Stimulated activated CD4-positive, alpha-beta T cell treated with anti-CD3 and anti-CD28 coated beads, Interleukin-4, amount 100 ng/mL, for 4 hours (primary cell): Measurements from ENCODE around the gene HNRNPA2B1.
A peak's percentile ranks its signal among the peaks of the same experiment; 100 is the strongest.

Experiments
- DNase-seq, 2 experiments: peaks; one replicate each; pipeline ENCODE4 v3.0.0-alpha.2; 2020

HNRNPA2B1 gene

GRCh38 chr7:26200444-26201246 lies at the start of gene HNRNPA2B1:
TSS of gene HNRNPA2B1 (minus strand) at chr7:26200746. CDS start at chr7:26200577, 169 bp downstream.
- peak; percentile 94 to 97 for DNase-seq

DNA sequence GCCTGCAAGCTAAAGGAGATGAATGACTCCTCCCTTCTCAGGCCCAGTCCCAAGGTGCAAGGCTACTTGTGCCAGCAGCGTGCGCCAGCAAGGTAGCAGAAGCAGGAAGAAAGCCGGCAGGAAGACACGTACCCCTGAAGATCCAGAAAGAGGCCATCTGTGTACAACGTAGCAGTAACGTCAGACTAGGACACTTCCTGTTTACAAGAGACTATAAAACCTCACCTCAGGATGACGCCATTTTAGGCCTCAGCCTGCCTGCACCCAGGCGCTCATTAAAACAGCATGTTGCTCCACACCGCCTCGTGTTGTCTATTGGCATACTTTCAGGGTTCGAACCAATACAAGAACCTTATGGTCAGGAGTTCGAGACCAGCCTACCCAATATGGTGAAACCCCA lies 49.7 kb upstream of the HNRNPA2B1 start:
- no peak for DNase-seq

DNA sequence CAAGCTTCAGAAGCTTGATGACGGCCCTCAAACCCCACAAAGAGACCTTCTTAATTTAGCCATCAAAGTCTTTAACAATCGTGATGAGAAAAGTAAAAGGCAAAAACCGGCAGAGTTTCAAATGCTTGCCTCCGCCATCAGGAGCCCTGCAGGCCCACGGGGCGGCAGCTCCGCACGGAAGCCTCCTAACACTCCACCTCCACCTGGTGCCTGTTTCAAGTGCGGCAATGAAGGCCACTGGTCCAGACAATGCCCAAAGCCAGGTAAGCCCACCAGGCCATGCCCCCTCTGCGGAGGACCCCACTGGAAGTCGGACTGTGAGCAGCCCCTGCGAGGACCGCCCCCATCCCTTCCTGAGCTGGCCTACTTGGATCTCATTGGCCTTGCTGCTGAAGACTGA lies 44.6 kb upstream of the HNRNPA2B1 start:
- DNase-seq = no peak

GRCh38 chr7:26238032-26238431 lies 37.5 kb upstream of the HNRNPA2B1 start:
- DNase-seq = no peak

GRCh38 chr7:26237035-26237807 lies 36.7 kb upstream of the HNRNPA2B1 start:
- no peak for DNase-seq

DNA sequence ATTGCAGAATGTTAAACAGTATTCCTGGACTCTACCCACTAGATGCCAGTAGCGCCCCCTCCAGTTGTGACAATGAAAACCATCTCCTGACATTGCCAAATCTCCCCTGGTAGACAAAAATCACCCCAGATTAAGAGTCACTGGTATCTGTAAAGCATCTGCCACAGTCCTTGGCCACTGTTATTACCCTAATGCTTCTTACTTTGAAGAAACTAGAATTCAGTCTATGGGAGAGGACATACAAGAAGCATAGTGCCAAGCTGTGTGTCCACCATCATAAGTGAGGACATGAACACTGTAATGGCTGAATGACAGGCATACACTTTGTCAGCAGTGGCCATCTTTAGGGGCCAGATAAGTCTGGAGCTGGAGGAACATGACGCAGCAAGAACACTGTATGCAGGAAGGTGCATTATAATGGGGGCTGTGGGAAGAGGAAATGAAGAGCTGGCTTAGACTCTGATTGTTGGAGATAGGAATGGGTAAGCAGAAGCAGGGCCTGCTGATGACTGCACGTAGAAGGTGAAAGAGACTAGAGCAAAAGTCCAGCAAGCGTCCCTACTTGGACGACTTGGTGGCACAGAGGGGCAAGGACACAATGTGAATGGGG lies 33.5 kb upstream of the HNRNPA2B1 start:
- DNase-seq = no peak

GRCh38 chr7:26227987-26228386 lies 27.4 kb upstream of the HNRNPA2B1 start:
- no peak for DNase-seq

GRCh38 chr7:26224359-26224758 lies 23.8 kb upstream of the HNRNPA2B1 start:
- no peak for DNase-seq

DNA sequence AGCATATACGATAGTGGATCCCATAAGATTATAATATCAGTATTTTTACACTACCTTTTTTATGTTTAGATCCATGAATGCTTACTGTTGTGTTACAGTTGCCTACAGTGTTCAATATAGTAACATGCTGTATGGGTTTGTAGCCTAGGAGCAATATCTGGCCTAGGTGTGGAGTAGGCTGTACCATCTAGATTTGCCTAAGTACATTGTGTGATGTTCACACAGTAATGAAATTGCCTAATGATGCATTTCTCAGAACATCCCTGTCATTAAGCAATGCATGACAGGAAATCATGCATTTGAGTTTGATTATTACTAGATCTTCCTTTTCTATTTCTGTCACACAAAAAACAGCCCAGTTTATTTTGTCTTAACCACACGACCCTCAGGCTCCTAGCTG lies 15.5 kb upstream of the HNRNPA2B1 start:
- DNase-seq = no peak

DNA sequence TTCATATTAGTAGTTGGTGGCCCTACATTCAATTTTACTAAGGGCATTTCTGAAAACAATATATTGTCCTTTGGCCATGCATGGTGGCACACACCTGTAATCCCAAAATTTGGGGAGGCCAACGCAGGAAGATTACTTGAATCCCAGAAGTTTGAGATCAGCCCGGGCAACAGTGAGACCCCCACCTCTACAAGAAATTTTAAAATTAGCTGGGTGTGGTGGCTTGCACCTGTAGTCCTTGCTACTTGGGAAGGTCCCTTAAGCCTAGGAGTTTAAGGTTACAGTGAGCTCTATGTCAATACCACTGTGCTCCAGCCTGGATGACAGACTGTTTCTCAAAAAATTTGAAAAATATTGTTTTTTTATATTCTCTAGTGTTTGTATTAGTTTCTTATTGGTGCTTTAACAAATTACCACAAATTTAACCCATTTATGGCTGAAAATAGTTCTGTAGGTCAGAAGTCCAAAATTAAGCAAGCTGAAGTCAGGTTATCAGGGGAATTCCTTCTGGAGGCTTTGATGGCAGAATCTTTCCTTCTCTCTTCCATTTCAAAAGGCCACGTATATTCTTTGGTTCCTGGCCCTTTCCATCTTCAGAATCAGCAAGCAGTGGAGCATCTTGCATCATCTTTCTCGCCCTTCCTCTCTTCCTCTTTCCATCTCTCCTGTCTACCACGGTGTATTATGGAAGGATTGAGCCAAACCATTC lies 13.4 kb upstream of the HNRNPA2B1 start:
- no peak for DNase-seq

DNA sequence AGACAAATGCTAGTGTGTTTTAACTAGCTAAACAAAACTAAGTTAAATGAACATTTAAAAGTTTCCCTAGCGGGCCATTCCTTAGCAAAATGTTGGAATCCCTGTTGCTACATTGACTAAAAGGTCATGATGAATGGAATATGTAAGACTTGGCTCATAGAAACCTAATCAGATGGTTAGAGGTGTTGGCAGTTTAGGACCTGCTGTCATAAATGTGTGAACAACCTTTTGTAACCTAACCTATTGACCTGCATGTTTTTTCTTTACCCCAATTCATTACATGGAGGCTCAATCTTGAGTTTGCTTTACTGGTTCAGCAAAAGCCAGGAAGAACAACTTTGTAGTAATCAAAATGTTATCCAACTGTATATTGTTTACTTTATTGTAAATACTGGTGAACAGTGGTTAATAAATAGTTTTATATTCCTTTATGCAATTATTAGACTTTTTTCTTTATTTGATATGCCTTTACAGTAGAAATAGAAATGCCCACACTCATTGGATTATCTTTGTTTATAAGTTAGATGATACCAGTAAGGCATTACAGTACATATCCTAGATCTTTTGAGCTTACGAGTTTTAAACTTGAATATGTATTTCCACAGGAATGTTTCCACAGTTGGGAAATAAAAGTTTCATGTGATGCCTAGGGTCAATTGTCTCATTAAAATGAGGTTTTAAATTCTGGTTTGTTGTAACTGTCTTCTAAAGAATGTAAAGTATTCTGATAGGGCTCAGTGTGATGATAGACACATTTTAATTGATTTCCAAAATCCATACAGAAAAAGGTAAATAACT lies 12.6 kb upstream of the HNRNPA2B1 start:
- DNase-seq = no peak

DNA sequence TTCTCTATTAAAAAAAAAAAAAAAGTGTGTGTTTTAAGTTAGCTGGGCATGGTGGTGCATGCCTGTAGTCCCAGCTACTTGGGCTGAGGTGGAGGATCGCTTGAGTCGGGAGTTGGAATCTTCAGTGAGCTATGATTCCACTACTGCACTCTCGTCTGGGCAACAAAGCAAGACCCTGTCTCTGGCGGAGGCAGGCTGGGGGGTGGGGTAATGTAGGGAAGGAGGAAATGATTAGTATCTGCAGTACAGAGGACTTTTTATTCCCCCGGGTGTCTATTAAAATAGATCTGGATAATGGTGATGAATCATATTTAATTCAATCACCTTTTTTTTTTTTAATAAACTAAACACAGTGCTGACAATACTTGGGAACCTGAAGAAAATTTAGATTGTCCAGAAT lies 7.5 kb upstream of the HNRNPA2B1 start:
- no peak for DNase-seq

DNA sequence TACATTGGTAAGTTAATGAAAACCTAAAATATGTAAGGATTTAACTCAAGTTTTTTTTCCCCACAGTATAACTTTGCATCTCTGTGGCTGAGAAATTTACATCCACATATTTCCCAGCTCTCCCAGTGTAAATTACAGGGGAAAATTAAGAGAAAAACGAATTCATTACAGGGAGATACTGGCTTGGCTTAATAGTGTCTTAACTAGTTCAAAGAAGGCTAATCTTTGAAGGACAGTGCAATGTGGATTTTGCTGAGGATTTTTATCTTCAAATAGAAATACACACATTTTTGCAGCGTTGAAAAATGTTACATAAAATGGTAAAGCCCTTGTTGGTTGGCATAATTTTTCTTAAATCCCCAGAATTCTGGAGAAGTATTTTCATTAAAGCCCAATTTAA lies 2.5 kb upstream of the HNRNPA2B1 start:
- DNase-seq = no peak

- peak; percentile 62 to 70 for DNase-seq
Measured at GRCh38 chr7:26202019-26202990, 1.8 kb upstream of the HNRNPA2B1 start.

- peak; percentile 79 to 82 for DNase-seq
Measured at GRCh38 chr7:26201247-26202018, 887 bp upstream of the HNRNPA2B1 start, which contains the start of gene CBX3. TSS of gene CBX3 (plus strand) at chr7:26201745. CDS start at chr7:26202999, 1,254 bp downstream.

DNA sequence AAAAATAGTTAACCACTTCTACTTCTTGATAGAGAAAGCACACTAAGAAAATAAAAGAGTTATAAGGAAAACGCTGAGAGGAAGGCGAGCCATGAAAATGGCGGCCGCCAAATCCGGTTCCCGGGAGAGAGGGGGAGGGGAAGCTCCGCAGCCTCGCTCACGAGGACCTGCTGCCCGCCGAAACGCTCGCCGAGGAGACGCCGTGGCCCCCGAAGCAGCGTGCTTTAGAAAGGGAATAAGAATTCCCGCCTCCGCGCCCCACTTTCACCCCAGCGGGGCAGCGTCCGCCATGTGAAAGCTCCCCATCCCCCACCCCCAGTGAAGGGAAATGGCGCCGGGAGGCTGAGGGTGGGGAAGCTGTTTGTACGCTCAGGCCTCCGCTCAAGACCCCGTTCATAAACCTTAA lies 505 bp downstream of the HNRNPA2B1 start:
- DNase-seq = peak; percentile 68 to 69

DNA sequence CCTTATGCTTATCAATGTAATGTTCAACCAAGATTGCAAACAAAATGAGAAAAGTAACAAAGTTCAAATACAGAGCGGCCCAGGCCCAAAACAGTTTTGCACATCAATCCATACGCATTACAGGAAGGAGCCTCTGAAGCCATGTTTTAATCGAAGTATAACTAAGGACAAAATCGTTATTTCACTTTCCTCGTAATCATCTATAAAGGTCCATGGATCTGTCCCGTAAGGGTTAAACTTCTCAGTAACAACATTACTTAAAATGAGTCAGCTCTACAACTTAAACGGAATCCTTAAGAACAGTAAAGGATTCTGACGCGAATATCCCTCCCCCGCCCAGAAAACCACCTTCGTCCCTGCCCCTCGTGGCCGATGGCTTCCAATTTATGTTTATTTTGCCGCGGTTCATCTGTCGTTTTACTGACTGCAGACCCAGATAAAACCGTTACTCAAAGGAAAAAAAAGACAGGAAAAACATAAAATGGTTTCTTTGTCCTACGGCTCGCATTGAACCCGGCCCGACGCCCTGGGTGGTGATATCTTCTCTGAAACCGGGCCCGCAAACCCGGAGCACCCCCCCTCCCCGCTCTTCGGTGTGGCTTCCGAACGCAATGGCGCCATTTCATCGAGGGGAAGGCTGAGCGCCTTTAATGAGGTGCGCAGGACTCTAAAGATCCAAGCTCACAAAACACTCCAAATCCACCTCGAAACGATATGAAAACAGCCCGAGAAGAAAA lies 1.1 kb downstream of the HNRNPA2B1 start:
- peak; percentile 60 to 73 for DNase-seq

DNA sequence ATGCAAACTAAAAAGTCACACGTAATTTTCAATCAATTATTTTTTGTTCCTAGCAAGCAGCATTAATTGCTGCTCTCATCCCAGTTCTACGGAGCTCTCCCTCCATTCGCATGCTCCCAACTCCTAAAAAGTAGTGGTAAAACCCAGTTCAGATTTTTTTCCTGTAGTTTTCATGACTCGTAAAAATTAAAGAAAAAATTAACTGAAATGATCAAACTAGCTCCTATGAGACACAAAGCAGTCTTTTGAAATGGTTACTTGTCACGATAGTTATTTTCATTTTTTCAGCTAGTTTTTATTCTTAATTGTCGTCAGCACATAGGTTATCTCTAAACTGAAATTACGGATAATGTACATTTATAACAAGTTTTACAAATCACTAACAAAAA lies 1.8 kb downstream of the HNRNPA2B1 start:
- no peak for DNase-seq

- DNase-seq = no peak
Measured at GRCh38 chr7:26198133-26198780, 2.3 kb downstream of the HNRNPA2B1 start.
